ENCODE measurements around the gene WDR37. TPM values are rescaled to one million over a fixed set of nuclear protein-coding genes. Genes with fewer than 3 reads are reported as not detected.

The WDR37 gene
- total and polyA plus RNA-seq, 2 donors (not counting 1 experiment from before 2014, with no cell fraction given), result 17.3 to 33.2 TPM

GRCh38 chr10:1006573-1006972 is 49.6 kb upstream of the WDR37 start:
- Mint-ChIP-seq H3K27me3 (no peaks in the 10 kb centered on the region), H3K4me1 (no peaks in the 10 kb centered on the region), H3K9me3 (ENCODE audit: insufficient read depth) (no peaks in the 10 kb centered on the region), H3K27ac (no peak overlapping the region), H3K4me3 (no peak overlapping the region)
- intact Hi-C loops (cut with micrococcal nuclease), result no loop called here
- no peak overlapping the region for H3K4me2 ChIP-seq (replicated peaks; ENCODE audit: low read depth, low read length, poor library complexity, severe bottlenecking)
- peaks cover 32% of the 10 kb centered on the region for H3K79me2 ChIP-seq (ENCODE audit: control insufficient read depth, insufficient read depth, low read length)
- ChIA-PET POLR2A (no interaction called here), CTCF (interaction anchor here (0.6 kb wide), 1 partner anchor 123 kb away, joined by 5 read pairs; no protein-coding TSS in a partner anchor)
- WGBS (ENCODE audit: insufficient coverage), result 100% methylated on average over 9 of the region's 9 CpGs
- no peak overlapping the region for H3K27ac ChIP-seq (ENCODE audit: low read length in 2 of 2)
- no peak for DNase-seq
- no peak overlapping the region for H2AFZ ChIP-seq (ENCODE audit: insufficient read depth, low read depth, low read length, poor library complexity, severe bottlenecking)
- no peak overlapping the region for H3K9ac ChIP-seq (ENCODE audit: low read length)
- no peaks in the 10 kb centered on the region for H3K27me3 ChIP-seq (replicated peaks in 1 of 4; ENCODE audit: control extremely low read depth in 1 of 4, control insufficient read depth in 3 of 4, insufficient read depth in 4 of 4, low read length in 3 of 4)
- H3K4me3 ChIP-seq (ENCODE audit: control extremely low read depth in 1 of 5, extremely low read depth in 1 of 5, insufficient read depth in 1 of 5, low read depth in 2 of 5, low read length in 4 of 5), result no peak overlapping the region
- peaks cover 20% of the 10 kb centered on the region for H4K20me1 ChIP-seq (ENCODE audit: control insufficient read depth, insufficient read depth, low read length, poor library complexity, severe bottlenecking)
- H3K9me3 ChIP-seq (ENCODE audit: control extremely low read depth in 1 of 3, control insufficient read depth in 2 of 3, insufficient read depth in 1 of 3, low read length in 2 of 3), result peaks cover 0 to 4% (median 3%) of the 10 kb centered on the region in 3 donors
- H3K4me1 ChIP-seq (ENCODE audit: control insufficient read depth in 2 of 2, insufficient read depth in 2 of 2, low read length in 2 of 2), result no peaks in the 10 kb centered on the region
- H3K36me3 ChIP-seq (replicated peaks in 1 of 2; ENCODE audit: control extremely low read depth in 1 of 2, control insufficient read depth in 1 of 2, extremely low read depth in 1 of 2, insufficient read depth in 2 of 2, low read length in 1 of 2), result peaks cover 7 to 90% of the 10 kb centered on the region in 2 experiments
- TF ChIP-seq CTCF (IDR thresholded peaks at IDR 0.05) (no peak), EZH2 (IDR thresholded peaks at IDR 0.05; ENCODE audit: borderline replicate concordance, insufficient read depth, low read depth, low read length, poor library complexity, severe bottlenecking) (no peak)
- ATAC-seq (ENCODE audit: low read depth), result no peak

- no peaks in the 10 kb centered on the region for H3K27me3 ChIP-seq (replicated peaks in 1 of 4; ENCODE audit: control extremely low read depth in 1 of 4, control insufficient read depth in 3 of 4, insufficient read depth in 4 of 4, low read length in 3 of 4)
- DNase-seq, result no peak
- no peak overlapping the region for H3K27ac Mint-ChIP-seq
- peaks cover 24% of the 10 kb centered on the region for H3K79me2 ChIP-seq (ENCODE audit: control insufficient read depth, insufficient read depth, low read length)
- H4K20me1 ChIP-seq (ENCODE audit: control insufficient read depth, insufficient read depth, low read length, poor library complexity, severe bottlenecking), result peaks cover 20% of the 10 kb centered on the region
- CTCF ChIA-PET, result no interaction called here
- POLR2A ChIA-PET, result no interaction called here
- H3K4me1 ChIP-seq (ENCODE audit: control insufficient read depth in 2 of 2, insufficient read depth in 2 of 2, low read length in 2 of 2), result no peaks in the 10 kb centered on the region
- no peaks in the 10 kb centered on the region for H3K27me3 Mint-ChIP-seq
- no peak overlapping the region for H3K4me3 ChIP-seq (ENCODE audit: control extremely low read depth in 1 of 5, extremely low read depth in 1 of 5, insufficient read depth in 1 of 5, low read depth in 2 of 5, low read length in 4 of 5)
- no peak overlapping the region for H3K9ac ChIP-seq (ENCODE audit: low read length)
- no peak overlapping the region for H3K4me2 ChIP-seq (replicated peaks; ENCODE audit: low read depth, low read length, poor library complexity, severe bottlenecking)
- no peak overlapping the region for H2AFZ ChIP-seq (ENCODE audit: insufficient read depth, low read depth, low read length, poor library complexity, severe bottlenecking)
- H3K27ac ChIP-seq (ENCODE audit: low read length in 2 of 2), result no peak overlapping the region
- no peaks in the 10 kb centered on the region for H3K4me1 Mint-ChIP-seq
- ATAC-seq (ENCODE audit: low read depth), result no peak
- TF ChIP-seq CTCF (IDR thresholded peaks at IDR 0.05) (no peak), EZH2 (IDR thresholded peaks at IDR 0.05; ENCODE audit: borderline replicate concordance, insufficient read depth, low read depth, low read length, poor library complexity, severe bottlenecking) (no peak)
- H3K9me3 Mint-ChIP-seq (ENCODE audit: insufficient read depth), result no peaks in the 10 kb centered on the region
- peaks cover 0 to under 1% (median 0%) of the 10 kb centered on the region in 3 donors for H3K9me3 ChIP-seq (ENCODE audit: control extremely low read depth in 1 of 3, control insufficient read depth in 2 of 3, insufficient read depth in 1 of 3, low read length in 2 of 3)
- no peak overlapping the region for H3K4me3 Mint-ChIP-seq
- intact Hi-C loops (cut with micrococcal nuclease), result no loop called here
- H3K36me3 ChIP-seq (replicated peaks in 1 of 2; ENCODE audit: control extremely low read depth in 1 of 2, control insufficient read depth in 1 of 2, extremely low read depth in 1 of 2, insufficient read depth in 2 of 2, low read length in 1 of 2), result peaks cover 1 to 89% of the 10 kb centered on the region in 2 experiments
- WGBS (ENCODE audit: insufficient coverage), result 98% methylated on average over 5 of the region's 10 CpGs
Observed at GRCh38 chr10:1007583-1007982, 48.6 kb upstream of the WDR37 start.

Data from B cell (primary cell).